Measurements from ENCODE around the gene MLEC.

- TF ChIP-seq, protein P1, sequence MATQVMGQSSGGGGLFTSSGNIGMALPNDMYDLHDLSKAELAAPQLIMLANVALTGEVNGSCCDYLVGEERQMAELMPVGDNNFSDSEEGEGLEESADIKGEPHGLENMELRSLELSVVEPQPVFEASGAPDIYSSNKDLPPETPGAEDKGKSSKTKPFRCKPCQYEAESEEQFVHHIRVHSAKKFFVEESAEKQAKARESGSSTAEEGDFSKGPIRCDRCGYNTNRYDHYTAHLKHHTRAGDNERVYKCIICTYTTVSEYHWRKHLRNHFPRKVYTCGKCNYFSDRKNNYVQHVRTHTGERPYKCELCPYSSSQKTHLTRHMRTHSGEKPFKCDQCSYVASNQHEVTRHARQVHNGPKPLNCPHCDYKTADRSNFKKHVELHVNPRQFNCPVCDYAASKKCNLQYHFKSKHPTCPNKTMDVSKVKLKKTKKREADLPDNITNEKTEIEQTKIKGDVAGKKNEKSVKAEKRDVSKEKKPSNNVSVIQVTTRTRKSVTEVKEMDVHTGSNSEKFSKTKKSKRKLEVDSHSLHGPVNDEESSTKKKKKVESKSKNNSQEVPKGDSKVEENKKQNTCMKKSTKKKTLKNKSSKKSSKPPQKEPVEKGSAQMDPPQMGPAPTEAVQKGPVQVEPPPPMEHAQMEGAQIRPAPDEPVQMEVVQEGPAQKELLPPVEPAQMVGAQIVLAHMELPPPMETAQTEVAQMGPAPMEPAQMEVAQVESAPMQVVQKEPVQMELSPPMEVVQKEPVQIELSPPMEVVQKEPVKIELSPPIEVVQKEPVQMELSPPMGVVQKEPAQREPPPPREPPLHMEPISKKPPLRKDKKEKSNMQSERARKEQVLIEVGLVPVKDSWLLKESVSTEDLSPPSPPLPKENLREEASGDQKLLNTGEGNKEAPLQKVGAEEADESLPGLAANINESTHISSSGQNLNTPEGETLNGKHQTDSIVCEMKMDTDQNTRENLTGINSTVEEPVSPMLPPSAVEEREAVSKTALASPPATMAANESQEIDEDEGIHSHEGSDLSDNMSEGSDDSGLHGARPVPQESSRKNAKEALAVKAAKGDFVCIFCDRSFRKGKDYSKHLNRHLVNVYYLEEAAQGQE (IDR thresholded peaks at IDR 0.05; ENCODE audit: insufficient read depth in 1 of 2, low read depth in 2 of 2, low read length in 2 of 2) = no peak
- no peak for TF ChIP-seq SIN3A (IDR thresholded peaks at IDR 0.05; ENCODE audit: borderline replicate concordance, insufficient read depth, low read length)
- no peak for TF ChIP-seq TAF1 (IDR thresholded peaks at IDR 0.05; ENCODE audit: borderline replicate concordance, insufficient read depth, low read length)
- no peak for TF ChIP-seq POLR2AphosphoS5 (IDR thresholded peaks at IDR 0.05; ENCODE audit: low read depth, low read length)
Observed at GRCh38 chr12:120698665-120699064, 11.7 kb downstream of the MLEC start.
